Smooth muscle cell (in vitro differentiated cells): ENCODE data around the gene NMBR. TPM values are rescaled to one million over a fixed set of nuclear protein-coding genes. Genes with fewer than 3 reads are reported as not detected.
A peak's percentile ranks its signal among the peaks of the same experiment; 100 is the strongest.
"Not testable (repeated sequence)": the region's sequence is repeated elsewhere in the genome, so short reads cannot be mapped to it uniquely, and the experiment has no call there.

Experiments
- DNase-seq: peaks from one replicate; lab custom pipeline; 2025; ENCODE audit not compliant: unreplicated experiment; lab: John Stamatoyannopoulos, UW
- H2AFZ ChIP-seq: fragments of 200-600 bp; sonication (generic); 2 replicates; pipeline ENCODE4 v1.6.0; 2016; ENCODE audit warnings: antibody characterized with exemption, low read depth, mild to moderate bottlenecking
- H3F3A ChIP-seq: fragments of 200-600 bp; sonication (generic); 2 replicates; pipeline ENCODE4 v1.6.0; 2017; ENCODE audit warnings: antibody characterized with exemption, low read depth
- H3K27ac ChIP-seq: fragments of 200-600 bp; sonication (generic); 2 replicates; pipeline ENCODE4 v1.5.1; 2016; ENCODE audit warnings: low read depth, mild to moderate bottlenecking
- H3K27me3 ChIP-seq: fragments of 200-600 bp; sonication (generic); 2 replicates; pipeline ENCODE4 v1.6.1; 2016; ENCODE audit warnings: low read depth, mild to moderate bottlenecking
- H3K36me3 ChIP-seq: fragments of 200-600 bp; sonication (generic); 2 replicates; pipeline ENCODE4 v1.5.1; 2016; ENCODE audit warnings: low read depth
- H3K4me1 ChIP-seq: fragments of 200-600 bp; sonication (generic); 2 replicates; pipeline ENCODE4 v1.5.1; 2016; ENCODE audit warnings: low read depth
- H3K4me2 ChIP-seq: fragments of 200-600 bp; sonication (generic); 2 replicates; pipeline ENCODE4 v1.6.0; 2016; ENCODE audit warnings: mild to moderate bottlenecking
- H3K4me3 ChIP-seq: fragments of 200-600 bp; sonication (generic); 2 replicates; pipeline ENCODE4 v1.5.1; 2016; ENCODE audit warnings: mild to moderate bottlenecking
- H3K79me2 ChIP-seq: fragments of 200-600 bp; sonication (generic); 2 replicates; pipeline ENCODE4 v1.6.0; 2016; ENCODE audit warnings: low read depth, mild to moderate bottlenecking
- H3K9ac ChIP-seq: fragments of 200-600 bp; sonication (generic); 2 replicates; pipeline ENCODE4 v1.6.0; 2016; ENCODE audit warnings: low read depth
- H3K9me3 ChIP-seq: fragments of 200-600 bp; sonication (generic); replicated peaks from 2 replicates; pipeline ENCODE4 v1.5.1; 2016; ENCODE audit warnings: low read depth
- H4K20me1 ChIP-seq: fragments of 200-600 bp; sonication (generic); 2 replicates; pipeline ENCODE4 v1.6.0; 2016; ENCODE audit warnings: low read depth
- CTCF ChIP-seq: fragments of 200-600 bp; sonication (generic); IDR thresholded peaks from 2 replicates; pipeline ENCODE4 v1.5.1; 2017; ENCODE audit warnings: borderline replicate concordance, mild to moderate bottlenecking, antibody characterized with exemption; ENCODE audit not compliant: insufficient read depth, poor library complexity, severe bottlenecking
- WGBS: methylation state at CpG from one replicate; pipeline ENCODE4 v1.1.7; 2016; ENCODE audit warnings: low lambda C conversion rate; 5-methylcytosine and 5-hydroxymethylcytosine counted together
- polyA plus RNA-seq: library from polyadenylated mRNA; unstranded; fragments of >200 nt; fragmentation: Nextera tagmentation; extraction: Ambion mirVana; gene quantifications from 2 replicates; pipeline ENCODE4 v1.2.1, GENCODE V29; 2016
- total RNA-seq: library from RNA; depleted of rRNA; stranded (reverse); fragments of >200 nt; gene quantifications from 2 replicates; pipeline ENCODE4 v1.2.3, GENCODE V29; 2014

The NMBR gene
- total and polyA plus RNA-seq, 2 experiments from 2014 or later, result not detected

- Histone ChIP-seq H2AFZ (no peak overlapping the region), H3K4me1 (no peaks in the 10 kb centered on the region), H3K4me2 (no peak overlapping the region), H4K20me1 (no peaks in the 10 kb centered on the region), H3K9me3 (no peaks in the 10 kb centered on the region), H3K79me2 (no peaks in the 10 kb centered on the region), H3K27me3 (no peaks in the 10 kb centered on the region), H3K36me3 (no peaks in the 10 kb centered on the region), H3K27ac (no peak overlapping the region), H3K9ac (no peak overlapping the region), H3K4me3 (no peak overlapping the region), H3F3A (no peaks in the 10 kb centered on the region)
- DNase-seq, result no peak
- 96% methylated on average over 2 of the region's 2 CpGs for WGBS
- TF ChIP-seq CTCF, result no peak
Measured at GRCh38 chr6:142118925-142119324, 28.0 kb downstream of the NMBR start.

- no peak for TF ChIP-seq CTCF
- Histone ChIP-seq H3F3A (no peaks in the 10 kb centered on the region), H2AFZ (no peak overlapping the region), H3K79me2 (no peaks in the 10 kb centered on the region), H3K36me3 (no peaks in the 10 kb centered on the region), H3K9me3 (no peaks in the 10 kb centered on the region), H3K27ac (no peak overlapping the region), H3K4me1 (no peaks in the 10 kb centered on the region), H3K27me3 (no peaks in the 10 kb centered on the region), H4K20me1 (no peaks in the 10 kb centered on the region), H3K9ac (no peak overlapping the region), H3K4me2 (no peak overlapping the region), H3K4me3 (no peak overlapping the region)
- no peak for DNase-seq
- WGBS, result 89% methylated on average over 3 of the region's 3 CpGs
Measured at GRCh38 chr6:142118328-142118727, 28.6 kb downstream of the NMBR start.

- H3K4me3 ChIP-seq, result no peak overlapping the region
- H3K4me2 ChIP-seq, result no peak overlapping the region
- no peak for DNase-seq
- no peaks in the 10 kb centered on the region for H3K4me1 ChIP-seq
- H3K9me3 ChIP-seq, result no peaks in the 10 kb centered on the region
- 93% methylated on average over 2 of the region's 2 CpGs for WGBS
- H3K79me2 ChIP-seq, result no peaks in the 10 kb centered on the region
- H3F3A ChIP-seq, result no peaks in the 10 kb centered on the region
- H3K36me3 ChIP-seq, result no peaks in the 10 kb centered on the region
- no peak for TF ChIP-seq CTCF
- H3K9ac ChIP-seq, result no peak overlapping the region
- H3K27ac ChIP-seq, result no peak overlapping the region
- no peaks in the 10 kb centered on the region for H4K20me1 ChIP-seq
- no peaks in the 10 kb centered on the region for H3K27me3 ChIP-seq
- no peak overlapping the region for H2AFZ ChIP-seq
Measured at GRCh38 chr6:142117366-142117765, 29.6 kb downstream of the NMBR start.

- TF ChIP-seq CTCF, result peak; percentile 91
- Histone ChIP-seq H3K36me3 (no peaks in the 10 kb centered on the region), H3K9me3 (no peaks in the 10 kb centered on the region), H4K20me1 (no peaks in the 10 kb centered on the region), H3K4me2 (no peak overlapping the region), H3F3A (no peaks in the 10 kb centered on the region), H3K27me3 (no peaks in the 10 kb centered on the region), H3K4me1 (no peaks in the 10 kb centered on the region), H2AFZ (no peak overlapping the region), H3K4me3 (no peak overlapping the region), H3K9ac (no peak overlapping the region), H3K79me2 (no peaks in the 10 kb centered on the region), H3K27ac (no peak overlapping the region)
- WGBS, result 0% methylated on average over 4 of the region's 4 CpGs
- peak; percentile 2 for DNase-seq
Measured at GRCh38 chr6:142112451-142113061, 34.4 kb downstream of the NMBR start.

- H2AFZ ChIP-seq, DNase-seq, H4K20me1 ChIP-seq, H3F3A ChIP-seq, H3K36me3 ChIP-seq, H3K27me3 ChIP-seq, H3K9ac ChIP-seq, H3K4me2 ChIP-seq, H3K4me3 ChIP-seq, H3K4me1 ChIP-seq, H3K27ac ChIP-seq, H3K9me3 ChIP-seq, H3K79me2 ChIP-seq: not testable (repeated sequence)
- 94% methylated on average over 9 of the region's 9 CpGs for WGBS
Measured at GRCh38 chr6:142110820-142111219, 36.1 kb downstream of the NMBR start.

- H4K20me1 ChIP-seq, H2AFZ ChIP-seq, H3K36me3 ChIP-seq, H3K4me1 ChIP-seq, H3K4me2 ChIP-seq, DNase-seq, H3K9ac ChIP-seq, H3K4me3 ChIP-seq, H3K27me3 ChIP-seq, H3K27ac ChIP-seq, H3F3A ChIP-seq, H3K79me2 ChIP-seq, H3K9me3 ChIP-seq: not testable (repeated sequence)
- WGBS, result 91% methylated on average over 5 of the region's 5 CpGs
Measured at GRCh38 chr6:142104820-142105219, 42.1 kb downstream of the NMBR start.
